ENCODE measurements around the gene MAPT. TPM values are rescaled to one million over a fixed set of nuclear protein-coding genes. Genes with fewer than 3 reads are reported as not detected.

MAPT gene
- total RNA-seq, 6 donors from 2014 or later, result 2.1 to 3.7 (median 2.8) TPM

DNA sequence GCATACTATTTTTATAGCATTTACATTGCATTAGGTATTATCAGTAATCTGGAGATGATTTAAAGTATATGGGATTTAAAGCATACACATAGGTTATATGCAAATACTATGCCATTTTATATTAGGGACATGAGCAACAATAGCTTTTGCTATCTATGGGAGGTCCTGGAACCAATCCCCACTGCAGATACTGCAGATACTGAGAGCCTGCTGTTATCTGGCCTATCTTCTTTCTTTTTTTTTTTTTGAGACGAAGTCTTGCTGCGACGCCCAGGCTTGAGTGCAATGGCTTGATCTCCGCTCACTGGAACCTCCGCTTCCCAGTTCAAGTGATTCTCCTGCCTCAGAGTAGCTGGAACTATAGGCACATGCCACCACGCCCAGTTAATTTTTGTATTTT, 142.1 kb downstream of the MAPT start:
- Histone ChIP-seq H3K4me3 (no peak overlapping the region), H3K4me1 (peaks cover 0 to 5% (median 0%) of the 10 kb centered on the region in 4 donors), H3K27ac (no peak overlapping the region), H3K36me3 (peaks cover 42 to 93% (median 73%) of the 10 kb centered on the region in 4 donors), H3K27me3 (no peaks in the 10 kb centered on the region), H3K9me3 (no peaks in the 10 kb centered on the region)
- WGBS, 2 donors, result 94 to 96% methylated on average over 6 of the region's 6 CpGs
- DNase-seq (no peak), ATAC-seq (ENCODE audit: low FRiP score in 2 of 2) (no peak)
- TF ChIP-seq EP300 (IDR thresholded peaks at IDR 0.05) (no peak), POLR2A (IDR thresholded peaks at IDR 0.05) (no peak), POLR2AphosphoS5 (IDR thresholded peaks at IDR 0.05) (no peak)
- TF ChIP-seq, protein P1, sequence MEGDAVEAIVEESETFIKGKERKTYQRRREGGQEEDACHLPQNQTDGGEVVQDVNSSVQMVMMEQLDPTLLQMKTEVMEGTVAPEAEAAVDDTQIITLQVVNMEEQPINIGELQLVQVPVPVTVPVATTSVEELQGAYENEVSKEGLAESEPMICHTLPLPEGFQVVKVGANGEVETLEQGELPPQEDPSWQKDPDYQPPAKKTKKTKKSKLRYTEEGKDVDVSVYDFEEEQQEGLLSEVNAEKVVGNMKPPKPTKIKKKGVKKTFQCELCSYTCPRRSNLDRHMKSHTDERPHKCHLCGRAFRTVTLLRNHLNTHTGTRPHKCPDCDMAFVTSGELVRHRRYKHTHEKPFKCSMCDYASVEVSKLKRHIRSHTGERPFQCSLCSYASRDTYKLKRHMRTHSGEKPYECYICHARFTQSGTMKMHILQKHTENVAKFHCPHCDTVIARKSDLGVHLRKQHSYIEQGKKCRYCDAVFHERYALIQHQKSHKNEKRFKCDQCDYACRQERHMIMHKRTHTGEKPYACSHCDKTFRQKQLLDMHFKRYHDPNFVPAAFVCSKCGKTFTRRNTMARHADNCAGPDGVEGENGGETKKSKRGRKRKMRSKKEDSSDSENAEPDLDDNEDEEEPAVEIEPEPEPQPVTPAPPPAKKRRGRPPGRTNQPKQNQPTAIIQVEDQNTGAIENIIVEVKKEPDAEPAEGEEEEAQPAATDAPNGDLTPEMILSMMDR (IDR thresholded peaks at IDR 0.05), result no peak

DNA sequence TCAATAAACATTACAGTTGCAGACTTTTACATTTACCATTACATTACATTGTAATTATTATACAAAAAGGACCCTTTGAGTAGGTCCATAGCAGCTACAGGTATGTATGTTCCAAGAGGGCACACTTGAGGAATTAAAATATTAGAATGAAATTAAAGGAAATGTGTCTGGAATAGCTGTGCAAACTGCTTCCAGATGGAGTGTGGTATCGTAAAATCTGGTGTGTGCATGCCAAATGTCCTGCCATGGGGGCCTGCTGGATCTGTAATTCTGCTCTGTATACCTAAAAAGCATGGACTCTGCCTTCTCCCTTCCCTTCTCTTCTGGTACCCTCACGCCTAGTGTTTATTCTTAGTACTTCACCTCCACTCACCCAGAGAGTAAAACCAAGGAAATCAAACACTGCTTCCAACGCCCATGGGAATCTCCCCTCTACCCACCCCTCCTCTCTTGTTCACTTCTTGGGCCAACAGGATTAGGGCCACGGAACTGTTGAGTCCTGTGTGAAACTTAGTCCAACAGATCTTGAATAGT, 143.4 kb downstream of the MAPT start:
- peaks cover 31 to 83% (median 62%) of the 10 kb centered on the region in 4 donors for H3K36me3 ChIP-seq
- no peaks in the 10 kb centered on the region for H3K27me3 ChIP-seq
- DNase-seq (no peak), ATAC-seq (ENCODE audit: low FRiP score in 2 of 2) (no peak)
- peaks cover 0 to 5% (median 0%) of the 10 kb centered on the region in 4 donors for H3K4me1 ChIP-seq
- no peak for TF ChIP-seq POLR2AphosphoS5 (IDR thresholded peaks at IDR 0.05)
- TF ChIP-seq, protein P1 (IDR thresholded peaks at IDR 0.05), result no peak
- no peak for TF ChIP-seq POLR2A (IDR thresholded peaks at IDR 0.05)
- TF ChIP-seq EP300 (IDR thresholded peaks at IDR 0.05), result no peak
- H3K27ac ChIP-seq, result no peak overlapping the region
- no peak overlapping the region for H3K4me3 ChIP-seq
- H3K9me3 ChIP-seq, result no peaks in the 10 kb centered on the region
- WGBS, 2 donors, result 61 to 80% methylated on average over 4 of the region's 4 CpGs

DNA sequence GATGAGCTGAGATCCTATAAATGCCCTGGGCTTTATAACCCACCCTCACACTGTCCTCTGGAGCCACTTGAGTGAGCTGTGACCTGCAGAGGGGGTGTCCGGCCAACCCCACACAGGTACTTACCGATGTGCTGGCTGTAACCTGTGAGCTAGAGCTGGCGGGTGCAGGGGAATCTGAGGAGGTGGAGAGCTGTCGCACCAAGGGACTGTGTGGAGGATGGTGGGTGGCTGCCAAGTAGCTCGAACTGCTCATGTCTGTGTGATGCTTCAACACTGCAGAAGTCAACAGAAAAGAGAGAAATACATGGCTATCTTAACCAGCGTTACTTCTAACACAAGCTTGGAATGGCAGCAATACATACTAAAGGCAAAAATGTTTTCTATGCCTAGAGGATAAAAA, 144.1 kb downstream of the MAPT start:
- no peak for TF ChIP-seq POLR2AphosphoS5 (IDR thresholded peaks at IDR 0.05)
- TF ChIP-seq, protein P1 (IDR thresholded peaks at IDR 0.05), result no peak
- no peak for TF ChIP-seq POLR2A (IDR thresholded peaks at IDR 0.05)
- TF ChIP-seq EP300 (IDR thresholded peaks at IDR 0.05), result no peak
- ATAC-seq (ENCODE audit: low FRiP score in 2 of 2), result no peak
- peaks cover 26 to 83% (median 56%) of the 10 kb centered on the region in 4 donors for H3K36me3 ChIP-seq

DNA sequence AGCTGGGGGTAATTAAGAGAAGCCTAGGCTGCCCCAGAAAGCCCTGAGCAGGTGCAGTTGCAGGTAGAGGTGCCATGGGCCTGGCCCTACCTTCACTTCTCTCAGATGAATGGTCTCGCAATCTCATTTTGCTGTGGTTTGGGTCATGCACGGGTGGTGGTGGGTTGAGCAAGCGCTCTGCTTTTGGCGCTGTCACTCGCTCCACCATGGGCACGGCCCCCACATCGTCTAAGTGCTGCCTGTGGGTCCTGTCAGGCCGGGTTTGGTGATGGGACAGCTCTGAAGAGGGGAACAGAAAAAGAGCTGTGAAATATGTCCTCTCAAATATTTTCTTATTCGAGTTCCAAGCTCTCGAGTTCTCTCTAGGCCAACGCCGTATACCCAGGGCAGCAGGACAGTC, 144.6 kb downstream of the MAPT start:
- 86 to 90% methylated on average over 12 of the region's 12 CpGs for WGBS, 2 donors
- H3K27me3 ChIP-seq, result no peaks in the 10 kb centered on the region
- DNase-seq (no peak), ATAC-seq (ENCODE audit: low FRiP score in 2 of 2) (no peak)
- H3K4me3 ChIP-seq, result no peak overlapping the region
- no peak overlapping the region for H3K27ac ChIP-seq
- TF ChIP-seq POLR2A (IDR thresholded peaks at IDR 0.05), result no peak
- no peak for TF ChIP-seq EP300 (IDR thresholded peaks at IDR 0.05)
- TF ChIP-seq, protein P1 (IDR thresholded peaks at IDR 0.05), result no peak
- no peak for TF ChIP-seq POLR2AphosphoS5 (IDR thresholded peaks at IDR 0.05)
- H3K9me3 ChIP-seq, result no peaks in the 10 kb centered on the region
- H3K4me1 ChIP-seq, result peaks cover 1 to 8% (median 6%) of the 10 kb centered on the region in 4 donors
- peaks cover 25 to 81% (median 51%) of the 10 kb centered on the region in 4 donors for H3K36me3 ChIP-seq

More for the DNA sequence above, 144.1 kb downstream of the MAPT start:
- H3K9me3 ChIP-seq, result no peaks in the 10 kb centered on the region
- peaks cover 0 to 5% (median 3%) of the 10 kb centered on the region in 4 donors for H3K4me1 ChIP-seq
- WGBS, 2 donors, result 86 to 91% methylated on average over 6 of the region's 6 CpGs
- no peak overlapping the region for H3K4me3 ChIP-seq
- no peak for DNase-seq
- no peak overlapping the region for H3K27ac ChIP-seq
- no peaks in the 10 kb centered on the region for H3K27me3 ChIP-seq
